Rectal smooth muscle tissue (tissue), 1 donor: ENCODE data around the gene WDR64.
A peak's percentile ranks its signal among the peaks of the same experiment; 100 is the strongest.

ENCODE experiments used
- H3K27ac ChIP-seq: one replicate; pipeline ENCODE4 v1.7.0; 2013; ENCODE audit warnings: low read depth, low read length, inconsistent platforms
- H3K27me3 ChIP-seq: one replicate; pipeline ENCODE4 v1.7.0; 2013; ENCODE audit warnings: low read length; ENCODE audit not compliant: control insufficient read depth, insufficient read depth
- H3K36me3 ChIP-seq: one replicate; pipeline ENCODE4 v1.7.0; 2013; ENCODE audit warnings: low read length; ENCODE audit not compliant: control insufficient read depth, insufficient read depth
- H3K4me1 ChIP-seq: one replicate; pipeline ENCODE4 v1.7.0; 2013; ENCODE audit warnings: low read length; ENCODE audit not compliant: control insufficient read depth, insufficient read depth
- H3K4me3 ChIP-seq: one replicate; pipeline ENCODE4 v1.7.0; 2013; ENCODE audit warnings: low read length
- H3K9ac ChIP-seq: one replicate; pipeline ENCODE4 v1.7.0; 2013; ENCODE audit warnings: low read length

The WDR64 gene

DNA sequence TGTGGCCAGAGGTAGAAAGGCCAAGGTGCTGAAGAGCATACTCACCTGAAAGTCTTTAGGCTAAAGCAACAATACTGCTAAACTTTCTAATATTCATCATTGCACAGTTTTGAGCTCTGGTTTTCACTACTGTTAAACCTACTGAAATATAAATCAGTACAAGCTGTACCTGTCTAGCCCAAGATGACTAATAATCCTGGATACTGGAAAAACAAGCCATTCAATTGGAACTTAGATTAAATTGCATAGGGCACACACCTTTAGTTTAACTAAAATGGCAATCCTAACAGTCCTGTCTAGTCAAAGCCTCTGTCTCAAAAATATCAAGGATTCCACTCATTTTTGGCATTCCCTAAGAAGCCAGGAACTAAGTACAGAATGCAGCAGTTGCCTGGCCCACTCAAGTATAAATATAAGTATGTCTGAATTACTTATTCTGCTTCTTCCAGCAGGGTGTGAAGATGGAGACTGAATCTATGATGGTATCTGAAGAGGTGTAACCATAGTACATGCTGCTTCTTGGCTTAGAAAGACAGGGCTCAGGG, 15.0 kb upstream of the WDR64 start:
- no peaks in the 10 kb centered on the region for H3K27me3 ChIP-seq
- no peaks in the 10 kb centered on the region for H3K4me1 ChIP-seq
- no peak overlapping the region for H3K9ac ChIP-seq
- H3K27ac ChIP-seq, result no peak overlapping the region
- no peaks in the 10 kb centered on the region for H3K36me3 ChIP-seq
- H3K4me3 ChIP-seq, result no peak overlapping the region

DNA sequence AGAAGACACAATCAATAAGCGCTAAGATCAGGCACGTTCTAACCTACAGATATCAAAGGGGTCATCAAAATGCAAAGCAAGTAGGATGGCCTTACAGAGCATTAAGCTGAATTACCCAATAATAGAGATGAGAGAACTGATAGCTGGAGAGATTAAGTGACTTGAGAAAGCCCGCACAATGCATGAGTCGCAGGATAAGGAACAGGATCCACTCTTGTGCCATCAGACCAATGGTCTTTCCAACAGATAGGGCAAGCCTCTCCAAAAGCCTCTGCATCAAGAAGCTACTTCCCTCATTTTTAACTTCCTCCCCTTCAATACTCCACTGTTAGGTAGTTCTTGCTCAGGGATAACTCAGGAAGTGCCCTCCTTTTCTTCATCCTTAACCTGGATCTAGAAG, 14.5 kb upstream of the WDR64 start:
- Histone ChIP-seq H3K27me3 (no peaks in the 10 kb centered on the region), H3K4me3 (no peak overlapping the region), H3K4me1 (no peaks in the 10 kb centered on the region), H3K27ac (no peak overlapping the region), H3K9ac (no peak overlapping the region), H3K36me3 (no peaks in the 10 kb centered on the region)

DNA sequence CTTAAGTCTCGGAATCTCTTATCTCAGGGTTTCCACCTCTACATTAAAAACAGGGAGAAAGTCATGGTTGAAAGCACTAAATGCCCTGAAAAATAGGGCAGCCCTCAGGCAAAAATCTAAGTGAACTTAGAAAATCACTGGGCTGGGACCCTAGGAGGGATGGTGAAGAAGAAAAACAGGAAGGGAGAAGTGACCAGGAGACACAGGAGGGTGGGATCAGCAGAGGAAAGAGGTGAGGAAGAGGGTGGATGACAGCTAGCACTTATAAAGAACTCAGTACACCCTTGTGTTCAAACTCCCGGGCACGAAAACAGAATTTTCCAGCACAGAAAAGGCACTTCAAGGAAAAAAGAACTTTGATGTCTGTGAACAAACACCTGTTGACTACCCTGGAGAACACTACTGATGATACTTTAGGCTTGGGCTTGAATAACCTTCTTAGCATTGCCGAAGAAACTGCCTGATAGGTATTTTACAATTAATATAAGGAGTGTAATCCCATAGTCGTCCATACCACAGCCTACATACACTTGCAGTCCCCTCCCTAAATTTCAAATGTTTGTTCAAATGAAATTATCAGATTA, 13.9 kb upstream of the WDR64 start:
- Histone ChIP-seq H3K27ac (no peak overlapping the region), H3K27me3 (no peaks in the 10 kb centered on the region), H3K9ac (no peak overlapping the region), H3K4me3 (no peak overlapping the region), H3K4me1 (no peaks in the 10 kb centered on the region), H3K36me3 (no peaks in the 10 kb centered on the region)

DNA sequence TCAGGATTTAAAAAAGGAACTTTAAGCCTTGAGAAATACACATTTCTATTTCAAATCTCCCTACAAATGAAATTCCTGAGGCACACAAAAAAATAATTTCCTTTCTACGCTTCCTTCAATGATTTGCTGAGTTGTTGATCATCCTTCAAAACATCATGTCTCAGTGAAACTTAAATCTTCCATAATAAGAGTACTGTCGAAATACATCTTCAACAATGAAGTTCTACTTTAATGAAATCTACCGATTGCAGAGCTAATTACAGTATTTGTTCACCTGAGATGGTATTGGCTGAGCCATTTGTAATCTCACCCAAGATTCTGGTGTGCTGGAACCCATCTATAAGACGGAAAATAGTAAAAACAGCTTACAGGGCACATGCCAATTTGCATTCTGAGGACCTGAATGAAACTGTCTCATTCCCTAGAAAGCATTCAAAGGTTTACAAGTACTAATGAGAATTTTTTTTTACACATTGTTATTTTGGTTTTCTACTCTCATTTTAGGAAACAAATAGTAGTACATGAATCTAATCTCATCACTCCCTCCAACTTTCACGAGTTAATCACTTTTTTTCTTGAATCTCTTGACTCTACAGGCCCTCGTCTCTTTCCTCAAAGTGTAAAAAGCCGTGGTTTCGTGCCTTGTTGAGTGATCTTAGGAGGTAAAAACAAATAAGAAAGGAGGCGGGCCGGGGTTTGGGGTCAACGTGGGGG, 13.0 kb upstream of the WDR64 start:
- no peaks in the 10 kb centered on the region for H3K36me3 ChIP-seq
- no peak overlapping the region for H3K27ac ChIP-seq
- H3K4me1 ChIP-seq, result no peaks in the 10 kb centered on the region
- no peak overlapping the region for H3K9ac ChIP-seq
- no peaks in the 10 kb centered on the region for H3K27me3 ChIP-seq
- H3K4me3 ChIP-seq, result peak overlapping the region; percentile 70

DNA sequence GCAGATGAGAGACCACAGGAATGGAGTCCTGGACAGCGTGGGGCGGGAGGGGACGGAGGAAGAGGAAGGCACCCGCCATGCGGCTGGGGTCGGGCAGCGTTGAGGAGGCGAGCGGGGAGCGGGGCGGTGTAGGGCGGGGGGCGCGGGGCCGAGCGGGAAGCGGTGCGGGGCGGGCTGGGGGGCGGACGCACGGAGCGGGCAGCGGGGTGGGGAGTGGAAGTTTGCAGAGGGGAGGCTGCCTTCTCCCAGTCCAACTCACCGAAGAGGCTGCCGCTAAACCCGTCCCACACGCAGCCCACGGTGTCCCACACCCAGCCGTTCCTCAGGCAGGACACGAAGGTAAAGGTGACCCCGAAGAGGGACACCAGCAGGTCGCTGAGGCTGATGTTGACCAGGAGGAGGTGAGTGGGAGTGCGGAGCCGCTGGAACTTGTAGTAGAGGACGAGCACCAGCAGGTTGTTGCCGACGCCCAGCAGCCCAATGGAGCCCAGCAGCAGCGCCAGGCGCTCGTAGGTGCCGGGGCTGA, 12.4 kb upstream of the WDR64 start:
- peak overlapping the region; percentile 66 for H3K9ac ChIP-seq
- no peaks in the 10 kb centered on the region for H3K27me3 ChIP-seq
- no peaks in the 10 kb centered on the region for H3K4me1 ChIP-seq
- peak overlapping the region; percentile 70 for H3K4me3 ChIP-seq
- no peak overlapping the region for H3K27ac ChIP-seq
- H3K36me3 ChIP-seq, result no peaks in the 10 kb centered on the region

DNA sequence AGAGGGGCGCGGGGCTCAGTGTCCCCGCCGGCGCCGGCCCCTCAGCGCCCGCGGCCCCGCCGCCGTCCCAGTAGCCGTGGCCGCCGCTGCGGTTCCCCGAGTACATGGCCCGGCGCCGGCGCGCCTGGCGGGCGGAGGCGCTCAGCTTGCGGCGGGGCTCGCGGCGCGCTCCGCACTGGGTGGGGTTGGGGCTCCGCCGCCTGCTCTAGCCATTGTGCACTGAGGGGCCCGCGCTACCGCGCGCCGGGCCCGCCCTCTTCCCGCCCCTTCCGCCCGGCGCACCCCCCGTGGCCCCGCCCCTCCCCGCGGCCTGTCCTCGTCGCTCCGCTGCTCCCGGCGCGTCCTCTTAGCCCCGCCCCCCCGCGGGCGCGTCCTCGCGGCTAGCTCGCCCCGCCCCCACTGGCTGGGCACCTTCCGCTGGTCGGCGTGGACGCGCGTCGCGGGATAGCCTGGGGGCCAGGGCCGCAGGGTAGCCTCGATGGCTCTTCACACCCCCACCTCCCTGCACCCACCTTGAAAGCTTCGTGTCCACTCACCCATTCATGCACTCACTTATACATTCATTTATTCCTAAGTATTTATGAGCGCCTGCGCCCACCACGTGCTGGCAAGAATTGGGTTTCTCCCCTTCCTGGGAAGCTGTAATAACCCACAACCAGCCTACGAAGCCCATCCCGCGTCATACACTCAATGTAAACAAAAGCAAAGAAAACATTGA, 11.8 kb upstream of the WDR64 start, which contains the start of the genes CHML and OPN3:
Gene CHML (minus strand): TSS at position 221 of the 718 bp plus-strand sequence. CDS start 4,603 bp downstream, outside the sequence.
Gene OPN3 (minus strand): TSS at position 221 of the 718 bp plus-strand sequence. CDS start 115 bp downstream, at position 106.
- H3K4me1 ChIP-seq, result no peaks in the 10 kb centered on the region
- H3K27me3 ChIP-seq, result no peaks in the 10 kb centered on the region
- peak within 1 kb of the TSS; percentile 70 for H3K4me3 ChIP-seq
- H3K36me3 ChIP-seq, result no peaks in the 10 kb centered on the region
- peak within 1 kb of the TSS; percentile 66 for H3K9ac ChIP-seq
- H3K27ac ChIP-seq, result no peak within 1 kb of the TSS

DNA sequence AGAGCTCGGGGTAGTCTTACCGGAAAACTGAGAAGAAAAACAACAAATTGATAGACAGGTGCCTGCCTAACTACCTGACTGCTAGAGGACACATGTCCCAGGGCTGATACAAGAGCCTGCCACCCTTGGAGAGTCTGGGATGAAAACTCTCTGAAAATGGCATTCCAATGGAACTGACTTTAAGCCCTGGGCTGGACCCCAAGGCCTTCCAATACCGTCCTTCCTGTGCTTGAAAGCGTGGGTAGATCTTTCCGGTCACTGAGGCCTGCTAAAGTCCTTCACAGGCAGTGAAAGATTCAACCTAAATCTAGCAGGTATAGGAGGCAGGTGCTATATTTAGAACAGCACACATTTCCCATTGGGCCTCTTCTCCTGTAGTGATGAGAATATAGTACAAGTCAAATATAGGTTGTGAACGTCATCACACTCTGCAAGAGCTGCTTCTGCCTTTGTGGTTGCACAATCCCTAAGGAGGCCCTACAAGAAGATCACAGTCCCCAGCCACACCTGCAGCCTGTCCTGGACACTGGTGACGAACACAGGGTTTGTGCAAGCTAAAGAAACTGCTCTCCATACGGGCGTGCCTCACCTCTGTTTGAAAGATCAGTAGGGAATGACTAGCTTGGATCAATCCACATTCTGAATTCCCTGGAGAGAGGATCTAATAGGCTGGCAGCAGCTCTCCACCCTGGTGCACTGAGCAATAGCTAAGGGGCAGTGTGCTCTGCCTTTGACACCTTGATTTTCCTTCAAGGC, 11.0 kb upstream of the WDR64 start:
- H3K4me1 ChIP-seq, result no peaks in the 10 kb centered on the region
- peak overlapping the region; percentile 62 for H3K4me3 ChIP-seq
- H3K9ac ChIP-seq, result no peak overlapping the region
- no peaks in the 10 kb centered on the region for H3K27me3 ChIP-seq
- H3K36me3 ChIP-seq, result no peaks in the 10 kb centered on the region
- no peak overlapping the region for H3K27ac ChIP-seq

DNA sequence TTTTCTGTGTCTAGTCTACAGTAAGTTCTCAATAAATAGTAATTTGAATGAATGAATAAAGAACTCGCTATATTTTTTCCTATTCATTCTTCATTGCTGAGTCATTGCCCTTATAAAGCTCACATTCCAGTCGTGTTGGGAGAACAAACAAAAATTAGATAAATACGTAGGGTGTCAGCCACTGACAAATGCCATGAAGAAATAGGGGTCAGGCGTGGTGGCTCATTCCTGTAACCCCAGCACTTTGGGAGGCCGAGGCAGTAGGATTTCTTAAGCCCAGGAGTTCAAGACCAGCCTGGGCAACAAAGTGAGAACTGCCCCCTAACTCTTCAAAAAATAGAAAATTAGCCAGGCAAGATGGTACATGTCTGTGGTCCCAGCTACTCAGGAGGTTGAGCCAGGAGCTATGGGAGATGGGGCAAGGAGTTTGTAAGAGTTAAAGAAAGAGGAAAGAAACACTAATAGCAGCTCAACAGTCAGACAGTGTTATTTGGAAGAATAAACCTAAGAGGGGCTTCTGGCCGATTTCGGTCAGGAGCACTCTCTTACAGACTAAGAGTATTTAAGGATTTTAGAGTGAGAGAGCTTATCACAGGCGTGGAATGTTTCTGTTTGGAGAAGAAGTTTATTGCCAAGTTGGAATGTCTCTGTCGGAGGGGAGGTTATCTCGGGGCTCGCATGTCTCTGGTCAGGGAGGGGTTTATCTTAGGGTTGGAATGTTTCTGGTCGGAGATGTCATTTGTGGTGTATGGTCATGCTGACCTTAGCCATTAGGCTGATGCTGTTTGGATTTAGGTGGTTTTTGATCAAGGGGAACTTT, 10.1 kb upstream of the WDR64 start:
- Histone ChIP-seq H3K9ac (no peak overlapping the region), H3K27me3 (no peaks in the 10 kb centered on the region), H3K36me3 (no peaks in the 10 kb centered on the region), H3K27ac (no peak overlapping the region), H3K4me3 (no peak overlapping the region), H3K4me1 (no peaks in the 10 kb centered on the region)

DNA sequence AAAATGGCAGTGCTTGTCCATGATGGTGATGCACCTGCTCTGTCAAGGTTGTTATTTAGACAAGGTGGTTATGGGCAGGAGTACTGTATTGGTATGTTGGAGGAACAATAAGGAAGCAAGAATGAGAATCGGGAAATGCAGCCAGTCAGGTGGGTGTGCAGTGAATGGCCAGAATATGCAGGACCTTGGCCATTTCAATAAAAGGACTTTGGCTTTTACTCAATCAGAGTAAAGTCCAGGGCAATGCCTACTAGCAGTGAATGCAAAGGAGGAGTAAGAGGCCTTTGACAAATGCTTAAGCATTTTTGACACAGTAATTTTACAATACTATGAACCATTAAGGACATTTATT, 9.5 kb upstream of the WDR64 start:
- Histone ChIP-seq H3K27ac (no peak overlapping the region), H3K4me3 (no peak overlapping the region), H3K27me3 (no peaks in the 10 kb centered on the region), H3K36me3 (no peaks in the 10 kb centered on the region), H3K9ac (no peak overlapping the region), H3K4me1 (no peaks in the 10 kb centered on the region)

DNA sequence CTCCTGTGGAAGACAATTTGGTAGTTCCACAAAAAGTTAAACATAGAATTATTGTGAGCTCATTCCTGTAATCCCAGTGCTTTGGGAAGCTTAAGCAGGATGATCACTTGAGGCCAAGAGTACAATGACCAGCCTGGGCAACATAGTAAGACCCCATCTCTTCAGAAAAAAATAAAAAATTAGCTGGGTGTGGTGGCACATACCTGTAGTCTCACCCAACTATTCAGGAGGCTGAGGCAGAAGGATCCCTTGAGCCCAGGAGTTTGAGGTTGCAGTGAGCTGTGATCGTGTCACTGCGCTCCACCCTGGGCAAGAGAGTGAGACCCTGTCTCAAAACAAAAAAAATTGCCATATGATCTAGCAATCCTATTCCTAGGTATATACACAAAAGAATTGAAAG, 7.8 kb upstream of the WDR64 start:
- Histone ChIP-seq H3K4me1 (no peaks in the 10 kb centered on the region), H3K27me3 (no peaks in the 10 kb centered on the region), H3K36me3 (no peaks in the 10 kb centered on the region), H3K27ac (no peak overlapping the region), H3K9ac (no peak overlapping the region), H3K4me3 (no peak overlapping the region)

DNA sequence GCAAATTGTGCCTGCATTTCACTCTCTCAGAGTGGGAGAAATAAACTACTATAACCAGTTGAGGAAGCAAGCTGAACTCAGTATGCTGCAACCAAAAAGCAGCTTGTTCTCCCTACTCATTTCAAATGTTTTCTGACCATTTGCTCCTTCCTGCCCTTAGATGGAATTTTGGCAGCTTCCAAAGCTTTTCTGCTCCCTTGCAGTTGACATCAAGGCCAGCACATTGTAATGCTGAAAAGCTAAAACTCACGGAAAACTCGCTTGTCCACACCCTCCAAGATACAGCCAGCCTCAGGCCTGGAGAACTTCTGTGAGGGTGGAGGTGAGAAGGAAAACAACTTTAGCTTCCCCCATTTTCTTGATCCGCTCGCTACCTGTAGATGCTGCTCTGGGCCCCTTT, 6.9 kb upstream of the WDR64 start:
- H3K9ac ChIP-seq, result no peak overlapping the region
- H3K27ac ChIP-seq, result no peak overlapping the region
- H3K4me3 ChIP-seq, result no peak overlapping the region
- no peaks in the 10 kb centered on the region for H3K27me3 ChIP-seq
- H3K36me3 ChIP-seq, result no peaks in the 10 kb centered on the region
- no peaks in the 10 kb centered on the region for H3K4me1 ChIP-seq
